HG03045 (cell line): ENCODE measurements around the gene NR6A1.

ENCODE experiments used
- ATAC-seq: cut with Tn5 transposase; IDR thresholded peaks from one replicate; pipeline ENCODE4 v1.9.1; 2021; ENCODE audit warnings: mild to moderate bottlenecking, moderate library complexity; ENCODE audit not compliant: unreplicated experiment

The NR6A1 gene

DNA sequence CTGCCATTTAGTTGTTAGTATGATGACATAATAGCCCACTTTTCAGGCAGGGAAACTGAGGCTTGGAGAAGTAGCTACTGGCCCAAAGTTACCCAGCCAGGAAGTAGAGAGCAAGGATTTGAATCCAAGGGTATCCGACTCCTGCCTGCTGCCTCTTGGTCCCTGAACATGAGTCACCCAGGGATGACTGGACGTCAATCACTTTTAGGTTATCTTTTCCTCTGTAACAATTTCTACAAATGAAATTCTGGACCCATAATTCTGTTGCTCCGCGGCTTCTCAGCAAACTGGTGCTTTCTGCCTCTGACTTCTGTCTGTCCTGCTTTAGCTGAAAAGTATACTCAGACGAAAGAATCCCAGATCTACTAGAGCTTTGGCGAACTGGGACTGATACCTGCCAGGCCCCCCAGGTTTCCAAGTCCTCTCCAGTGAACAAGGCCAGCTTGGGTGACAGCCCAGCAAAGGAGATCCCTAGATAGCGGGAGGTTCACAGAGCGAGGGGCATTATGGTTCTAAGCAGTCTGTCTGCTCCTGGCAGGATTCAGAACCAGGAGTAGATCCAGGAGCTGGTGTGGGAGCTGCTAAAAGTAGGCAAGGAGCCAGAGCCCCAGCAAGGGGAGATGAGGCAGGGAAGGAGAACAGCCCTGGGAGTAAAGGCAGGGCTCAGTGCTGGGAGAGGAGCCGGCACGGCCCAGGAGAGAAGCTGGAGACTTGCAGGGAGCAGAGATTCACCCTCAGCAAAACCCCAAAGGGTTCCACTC is 26.4 kb upstream of the NR6A1 start:
- no peak for ATAC-seq

DNA sequence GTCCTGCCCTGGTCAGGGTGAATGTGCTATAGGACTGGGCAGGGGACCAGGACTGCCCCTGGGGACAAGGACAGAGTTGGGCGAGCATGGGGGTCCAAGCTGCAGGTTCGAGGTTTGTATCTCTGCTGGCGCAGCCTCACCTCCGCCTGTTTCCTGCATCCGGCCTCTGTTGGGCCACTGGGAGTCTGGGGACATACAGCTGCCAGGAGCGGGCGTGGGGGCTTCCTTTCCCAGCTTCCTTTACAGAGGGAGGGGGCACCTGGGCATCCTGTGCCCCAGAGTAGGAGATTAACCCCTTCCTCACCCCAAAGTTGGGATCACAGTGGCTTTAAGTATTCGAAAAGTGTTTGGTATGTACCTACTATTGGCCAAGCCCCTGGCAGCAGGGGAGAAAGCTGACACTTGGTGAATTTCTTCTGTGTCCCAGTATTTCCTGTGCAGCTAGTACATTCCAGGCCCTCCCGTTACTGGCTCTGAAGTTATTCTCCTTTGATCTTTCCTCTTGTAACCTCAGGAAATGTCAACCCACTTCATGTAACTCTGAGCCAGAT is 24.8 kb upstream of the NR6A1 start:
- no peak for ATAC-seq

DNA sequence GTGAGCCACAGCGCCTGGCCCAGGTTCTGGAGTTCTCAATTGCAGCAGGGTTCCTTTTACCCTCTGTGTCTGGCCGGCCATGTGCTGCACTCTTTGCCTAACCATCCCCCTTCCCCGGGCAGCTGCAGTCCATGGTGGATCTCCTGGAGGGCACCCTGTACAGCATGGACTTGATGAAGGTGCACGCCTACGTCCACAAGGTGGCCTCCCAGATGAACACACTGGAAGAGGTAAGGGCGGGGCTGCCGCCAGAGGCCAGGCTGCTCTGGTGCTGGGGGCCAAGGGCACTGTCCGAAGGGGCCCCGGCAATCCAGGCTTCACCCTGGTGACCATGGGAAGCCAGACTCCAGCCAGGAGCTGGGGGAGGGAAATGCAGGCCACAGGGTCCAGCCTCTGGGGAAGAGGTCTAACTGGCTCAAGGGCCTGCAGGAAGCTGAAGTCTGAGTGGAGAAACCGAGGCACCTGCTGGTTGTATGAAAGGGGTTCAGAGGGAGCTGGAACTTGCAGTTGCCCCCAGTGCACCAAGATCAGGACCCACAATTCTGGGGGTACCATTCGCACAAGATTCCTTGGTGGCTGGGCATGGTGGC is 23.9 kb upstream of the NR6A1 start:
- no peak for ATAC-seq

DNA sequence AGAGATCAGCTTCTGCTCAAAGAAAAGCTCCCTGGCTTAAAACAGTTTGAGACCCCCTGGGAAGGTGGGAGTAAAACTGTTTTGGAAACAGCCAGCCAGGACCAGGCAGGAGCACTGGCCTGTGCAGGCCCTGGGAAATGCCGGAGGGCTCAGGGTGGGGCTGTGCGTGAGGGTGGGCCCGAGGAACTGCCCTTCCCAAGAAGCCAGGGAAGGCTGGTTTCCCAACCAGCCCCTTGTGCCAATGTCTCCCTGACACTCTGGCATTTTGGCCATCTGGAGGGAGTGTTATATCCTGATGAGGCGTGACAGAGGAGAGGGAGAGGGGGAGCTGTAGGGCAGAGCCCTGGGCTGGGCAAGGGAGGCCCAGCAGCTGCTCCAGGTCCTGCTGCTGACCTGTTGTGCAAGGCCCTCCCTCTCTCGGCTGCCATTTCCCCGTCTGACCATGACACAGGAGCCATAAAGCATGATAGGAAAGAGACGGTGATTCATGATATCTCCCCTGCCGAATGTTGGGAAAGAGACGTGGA is 22.0 kb upstream of the NR6A1 start:
- ATAC-seq: no peak

DNA sequence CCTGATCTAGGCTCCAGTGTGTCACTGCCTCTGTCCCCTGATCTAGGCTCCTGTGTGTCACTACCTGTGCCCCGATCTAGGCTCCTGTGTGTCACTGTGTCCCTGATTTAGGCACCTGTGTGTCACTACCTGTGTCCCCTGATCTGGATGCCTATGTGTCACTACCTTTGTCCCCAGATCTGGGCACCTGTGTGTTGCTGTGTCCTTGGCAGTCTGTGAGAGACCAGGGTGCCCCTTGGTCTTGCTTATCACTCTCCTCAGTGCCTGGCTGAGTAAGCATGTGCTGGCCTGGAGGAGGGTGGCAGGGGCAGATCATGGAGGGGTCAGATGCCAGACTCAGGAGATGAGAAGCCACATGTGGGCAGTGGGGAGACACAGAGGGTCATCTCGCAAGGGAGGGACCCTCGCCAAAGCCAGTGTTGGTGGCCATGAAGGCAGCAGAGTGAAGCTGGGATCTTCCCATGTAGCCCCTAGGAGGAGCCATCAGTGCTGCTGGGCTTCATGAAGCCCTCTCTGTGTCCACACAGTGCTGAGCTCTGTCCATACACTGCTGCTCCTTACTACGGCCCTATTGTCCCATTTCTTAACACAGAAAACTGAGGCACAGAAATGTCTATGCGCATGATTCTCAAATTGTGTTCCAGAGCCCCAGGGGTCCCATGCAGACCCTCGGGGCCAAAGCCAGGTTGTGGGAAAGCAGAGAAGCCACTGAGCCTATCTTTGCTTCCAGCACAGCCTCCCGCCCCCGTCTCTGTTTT is 21.3 kb upstream of the NR6A1 start:
- ATAC-seq: no peak

DNA sequence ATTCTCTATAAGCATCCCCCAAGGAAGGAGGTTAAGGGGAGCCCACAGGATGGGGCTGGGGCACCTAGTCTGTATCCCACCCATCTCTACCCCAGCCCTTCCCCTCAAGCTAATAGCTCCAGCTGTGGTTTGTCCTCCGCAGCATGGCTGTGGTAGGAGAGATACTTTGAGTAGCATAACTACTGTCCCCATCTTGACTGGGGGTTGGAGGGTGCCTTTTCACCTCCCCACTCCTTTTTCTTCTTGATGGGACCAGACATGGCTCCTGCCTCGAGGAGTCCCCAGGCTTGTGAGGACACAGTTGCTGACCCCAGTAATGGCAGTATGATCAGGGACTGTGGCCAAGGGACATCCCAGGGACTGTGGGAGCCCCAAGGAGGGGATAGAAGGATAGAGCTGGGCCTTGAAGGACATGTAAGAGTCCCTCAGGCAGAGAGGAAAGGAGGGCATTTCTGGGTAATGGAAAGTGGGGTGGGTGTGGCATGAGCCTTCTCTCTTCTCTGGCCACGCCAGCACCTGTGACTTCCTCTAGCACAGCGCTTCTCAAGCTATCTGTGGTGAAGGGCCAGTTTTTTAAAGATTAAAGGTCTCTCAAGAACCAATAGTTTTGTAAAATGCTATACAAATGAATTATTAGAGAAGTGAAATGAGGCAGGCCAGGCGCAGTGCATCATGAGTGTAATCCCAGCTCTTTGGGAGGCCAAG is 19.8 kb upstream of the NR6A1 start:
- ATAC-seq: no peak

DNA sequence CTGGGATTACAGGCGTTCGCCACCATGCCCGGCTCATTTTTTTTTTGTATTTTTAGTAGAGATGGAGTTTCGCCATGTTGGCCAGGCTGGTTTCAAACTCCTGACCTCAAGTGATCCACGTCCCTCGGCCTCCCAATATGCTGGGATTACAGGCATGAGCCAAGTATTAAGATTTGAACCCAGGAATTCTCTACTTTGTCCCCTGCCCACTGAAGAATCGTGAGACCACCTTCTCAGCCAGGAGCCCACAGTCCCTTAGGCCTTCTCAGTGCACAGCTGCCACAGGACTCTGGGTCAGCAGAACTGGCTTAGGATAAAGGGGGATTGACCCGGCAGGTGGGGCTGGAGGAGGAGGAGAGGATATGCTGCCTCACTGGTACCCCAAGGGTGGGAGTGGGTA is 19.2 kb upstream of the NR6A1 start:
- no peak for ATAC-seq

DNA sequence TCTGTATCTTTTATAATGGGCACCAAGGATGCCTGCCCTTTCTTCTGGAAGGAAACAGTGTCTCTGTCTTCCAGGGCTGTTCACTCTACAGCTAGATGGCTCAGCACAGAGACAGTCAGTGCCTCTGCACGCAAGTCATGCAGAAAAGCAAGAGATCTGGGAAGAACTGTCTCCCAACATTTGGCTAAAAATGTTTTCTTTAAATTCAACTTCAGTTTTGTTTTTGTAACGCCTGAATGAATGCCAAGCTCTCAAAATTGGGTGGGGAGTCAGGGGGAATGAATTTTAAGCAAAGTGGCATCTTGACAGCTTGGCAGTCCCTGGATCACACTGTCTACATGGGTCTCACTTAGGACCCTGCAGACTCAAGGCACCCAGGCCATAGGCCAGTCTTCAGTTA is 18.4 kb upstream of the NR6A1 start:
- no peak for ATAC-seq

DNA sequence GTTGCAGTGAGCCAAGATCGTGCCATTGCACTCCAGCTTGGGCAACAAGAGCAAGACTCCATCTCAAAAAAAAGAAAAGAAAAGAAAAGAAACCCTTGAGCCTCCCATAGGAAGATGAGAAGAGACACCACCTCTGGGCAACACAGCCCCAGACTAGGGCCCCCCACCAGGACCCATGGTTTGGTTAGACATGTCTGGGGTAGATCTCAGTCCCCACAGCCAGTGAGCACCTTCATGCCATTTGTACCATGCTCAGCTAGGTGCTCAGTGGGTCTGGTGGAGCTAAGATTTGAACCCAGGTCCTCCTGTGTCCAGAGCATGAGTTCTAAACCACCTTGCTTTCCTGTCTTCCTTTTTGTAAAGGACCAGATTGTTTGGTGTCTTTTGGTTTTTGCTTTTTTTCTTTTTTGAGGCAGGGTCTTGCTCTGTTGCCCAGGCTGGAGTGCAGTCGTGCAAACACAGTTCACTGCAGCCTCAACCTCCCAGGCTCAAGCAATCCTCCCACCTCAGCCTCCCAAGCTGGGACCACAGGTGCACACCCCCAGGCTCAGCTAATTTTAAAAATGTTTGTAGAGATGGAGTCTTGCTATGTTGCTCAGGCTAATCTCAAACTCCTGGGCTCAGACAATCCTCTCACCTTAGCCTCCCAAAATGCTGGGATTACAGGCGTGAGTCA is 17.6 kb upstream of the NR6A1 start:
- ATAC-seq: no peak

DNA sequence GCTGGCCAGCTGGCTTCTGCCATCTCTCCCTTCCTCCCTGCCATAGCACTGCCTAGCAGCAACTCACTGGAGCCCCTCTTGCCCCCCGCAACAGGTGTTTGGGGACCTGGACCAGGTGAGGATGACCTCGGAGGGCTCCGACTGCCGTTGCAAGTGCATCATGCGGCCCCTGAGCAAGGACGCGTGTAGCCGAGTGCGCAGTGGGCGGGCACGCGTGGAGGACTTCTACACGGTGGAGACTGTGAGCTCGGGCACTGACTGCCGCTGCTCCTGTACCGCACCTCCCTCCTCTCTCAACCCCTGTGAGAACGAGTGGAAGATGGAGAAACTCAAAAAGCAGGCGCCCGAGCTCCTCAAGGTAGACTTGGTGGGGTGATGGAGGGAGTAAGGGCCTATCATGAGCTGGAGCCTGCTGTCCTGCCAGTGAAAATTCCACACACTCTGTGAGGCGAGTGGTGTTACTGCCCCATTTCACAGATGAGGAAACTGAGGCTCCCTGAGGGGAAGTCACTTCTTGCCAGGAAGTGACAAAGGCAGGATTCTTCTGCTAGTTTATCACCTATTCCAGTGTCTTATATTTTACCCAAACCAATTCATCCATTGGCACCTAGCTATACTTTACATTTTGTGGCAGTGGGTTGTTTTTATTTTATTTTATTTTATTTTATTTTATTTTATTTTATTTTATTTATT is 15.9 kb upstream of the NR6A1 start:
- ATAC-seq: no peak

DNA sequence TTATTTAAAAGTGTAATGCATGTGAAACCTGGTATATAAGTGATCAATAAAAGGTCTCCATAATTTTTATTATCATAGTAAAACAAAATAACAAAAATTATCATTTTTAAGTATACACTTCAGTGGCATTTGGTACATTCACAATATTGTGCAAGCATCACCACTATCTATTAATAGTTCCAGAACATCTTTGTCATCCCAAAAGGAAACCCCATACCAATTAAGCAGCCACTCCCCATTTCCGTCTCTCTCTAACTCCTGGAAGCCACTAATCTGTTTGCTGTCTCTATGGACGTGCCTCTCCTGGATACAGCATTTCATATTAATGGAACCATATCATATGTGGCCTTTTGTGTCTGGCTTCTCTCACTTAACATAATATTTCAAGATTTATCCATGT is 13.4 kb upstream of the NR6A1 start:
- ATAC-seq: no peak

DNA sequence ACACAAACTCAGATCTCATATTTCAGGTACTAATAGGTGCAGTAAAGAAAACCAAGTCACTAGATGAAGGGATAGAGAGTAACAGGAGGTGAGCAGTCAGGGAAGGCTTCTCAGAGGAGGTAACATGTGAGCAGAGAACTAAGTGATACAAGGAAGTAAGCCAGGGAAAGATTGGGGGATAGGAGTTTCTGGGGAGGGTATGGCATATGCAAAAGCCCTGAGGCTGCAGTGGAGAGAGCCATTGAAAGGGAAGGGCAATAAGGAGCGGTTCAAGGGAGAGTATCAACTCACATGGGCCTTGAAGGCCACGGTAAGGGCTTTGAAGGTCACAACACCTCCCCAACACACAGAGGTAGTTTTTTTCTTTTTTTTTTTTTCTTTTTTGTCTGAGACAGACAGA is 12.7 kb upstream of the NR6A1 start:
- ATAC-seq: no peak

DNA sequence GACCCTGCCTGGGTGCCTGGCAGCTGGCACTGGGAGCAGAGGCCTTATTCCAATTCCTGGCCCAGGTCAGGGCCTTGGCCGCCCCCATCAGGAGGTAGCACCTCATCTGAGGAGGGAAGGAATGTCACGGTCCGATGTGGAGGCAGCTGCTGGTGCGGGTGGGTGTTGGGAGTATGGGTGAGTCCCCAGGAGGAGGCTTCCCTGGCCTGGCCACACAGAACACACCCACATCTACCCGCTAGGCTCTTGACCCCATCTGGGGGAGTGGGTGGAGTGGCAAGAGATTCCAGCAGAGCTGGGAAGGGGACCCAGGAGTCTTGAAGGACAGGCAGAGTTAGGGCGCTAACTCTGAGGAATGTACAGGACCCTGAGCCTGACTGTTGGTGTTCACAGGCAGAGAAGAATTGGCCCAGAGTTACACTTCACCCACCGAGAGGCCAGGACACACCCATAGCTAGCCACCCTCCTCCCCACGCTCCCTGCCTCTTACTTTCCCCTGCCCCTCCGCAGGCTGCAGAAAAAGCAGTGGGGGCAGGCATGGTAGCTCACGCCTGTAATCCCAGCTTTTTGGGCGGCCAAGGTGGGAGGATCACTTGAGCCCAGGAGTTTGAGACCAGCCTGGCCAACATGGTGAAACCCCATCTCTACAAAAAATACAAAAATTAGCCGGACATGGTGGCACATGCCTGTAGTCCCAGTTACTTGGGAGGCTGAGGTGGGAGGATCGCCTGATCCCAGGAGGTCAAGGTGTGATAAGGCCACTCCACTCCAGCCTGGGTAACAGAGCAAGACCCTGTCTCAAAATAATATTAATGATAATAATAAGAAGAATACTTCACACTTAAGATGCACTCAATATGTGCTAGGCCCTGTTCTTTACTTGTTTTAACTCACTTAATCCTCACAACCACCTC is 11.8 kb upstream of the NR6A1 start:
- no peak for ATAC-seq

DNA sequence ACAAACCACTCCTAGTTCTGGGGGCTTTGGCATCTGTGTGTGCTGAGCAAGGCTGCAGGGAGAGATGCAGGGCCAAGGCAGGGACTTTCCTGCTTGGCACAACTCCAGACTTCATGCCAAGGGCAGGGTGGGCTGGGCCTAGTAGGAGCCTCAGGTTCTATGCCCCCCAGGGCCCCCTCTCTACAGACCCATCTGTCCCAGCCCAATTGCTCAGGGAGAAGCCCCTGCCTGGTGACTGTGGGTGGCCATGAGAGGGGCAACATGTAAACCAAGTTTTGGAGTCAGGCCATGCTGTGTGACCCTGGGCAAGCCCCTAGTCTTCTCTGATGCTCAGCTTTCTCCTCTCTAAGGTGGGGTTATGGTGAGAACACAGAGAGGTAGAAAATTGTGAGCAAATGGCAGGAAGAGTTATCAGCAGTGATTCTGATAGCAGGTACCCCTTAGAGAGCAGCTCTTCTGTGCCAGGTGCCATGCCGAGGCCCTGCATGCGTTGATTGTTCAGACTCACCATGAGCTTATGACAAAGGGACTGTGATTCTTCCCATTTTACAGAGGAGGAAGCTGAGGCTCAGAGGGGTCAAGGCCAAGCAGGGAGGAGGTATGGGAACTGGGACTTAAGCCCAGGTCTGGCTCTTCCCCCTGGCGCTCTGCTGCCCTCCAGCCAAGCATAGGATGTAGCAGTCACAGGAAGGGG is 11.0 kb upstream of the NR6A1 start:
- no peak for ATAC-seq

DNA sequence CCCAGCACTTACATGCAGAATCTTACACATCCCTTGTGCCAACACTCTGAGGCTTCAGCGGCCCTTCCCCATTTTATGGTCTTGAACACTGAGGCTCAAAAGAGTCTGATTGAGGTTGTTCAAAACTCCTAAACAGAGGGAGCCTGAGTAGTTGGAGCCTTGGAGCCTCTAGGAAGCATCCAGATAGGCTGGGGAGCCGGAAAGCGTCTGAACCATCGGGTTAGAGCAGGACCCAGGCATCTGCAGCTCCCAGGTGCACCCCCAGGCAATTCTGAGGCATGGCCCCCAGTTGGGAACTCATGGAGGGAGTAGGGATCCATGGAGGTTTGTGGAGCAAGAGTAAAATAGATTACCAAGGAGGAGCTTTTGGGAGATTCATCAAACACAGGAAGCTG is 9.6 kb upstream of the NR6A1 start:
- ATAC-seq: no peak

DNA sequence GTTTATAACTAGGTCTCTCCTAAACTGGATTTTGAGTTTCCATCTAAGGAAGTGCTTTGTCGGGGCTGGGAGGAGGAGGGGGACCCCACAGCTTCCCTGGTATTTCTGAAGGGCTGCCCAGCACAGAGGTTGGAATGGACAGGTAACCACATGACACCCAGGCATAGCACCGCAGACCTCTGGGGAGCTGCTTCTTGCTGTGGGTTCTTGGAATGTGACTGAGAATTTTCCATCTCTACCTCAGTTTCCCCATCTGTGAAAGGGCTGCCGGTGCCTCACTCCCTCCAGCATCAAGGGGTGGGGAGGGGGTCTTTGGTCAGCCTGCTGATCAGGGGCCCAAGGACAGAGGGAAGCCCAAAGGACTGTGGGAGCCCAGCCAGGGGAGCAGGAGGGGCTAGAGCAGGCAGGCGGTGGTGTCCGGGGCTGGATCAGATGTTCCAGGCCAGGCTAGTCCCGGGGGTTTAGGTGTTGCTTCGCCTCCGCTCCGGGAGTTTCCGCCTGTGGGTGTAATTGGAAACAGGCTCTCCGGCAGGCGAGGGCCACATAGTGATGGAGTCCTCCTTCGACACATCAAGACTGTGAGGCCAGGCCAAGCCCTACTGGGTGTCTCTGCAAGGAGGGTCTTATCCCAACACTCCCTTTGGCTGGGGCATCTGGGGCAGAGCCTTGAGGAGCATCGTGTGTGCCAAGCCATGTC is 9.1 kb upstream of the NR6A1 start:
- no peak for ATAC-seq

DNA sequence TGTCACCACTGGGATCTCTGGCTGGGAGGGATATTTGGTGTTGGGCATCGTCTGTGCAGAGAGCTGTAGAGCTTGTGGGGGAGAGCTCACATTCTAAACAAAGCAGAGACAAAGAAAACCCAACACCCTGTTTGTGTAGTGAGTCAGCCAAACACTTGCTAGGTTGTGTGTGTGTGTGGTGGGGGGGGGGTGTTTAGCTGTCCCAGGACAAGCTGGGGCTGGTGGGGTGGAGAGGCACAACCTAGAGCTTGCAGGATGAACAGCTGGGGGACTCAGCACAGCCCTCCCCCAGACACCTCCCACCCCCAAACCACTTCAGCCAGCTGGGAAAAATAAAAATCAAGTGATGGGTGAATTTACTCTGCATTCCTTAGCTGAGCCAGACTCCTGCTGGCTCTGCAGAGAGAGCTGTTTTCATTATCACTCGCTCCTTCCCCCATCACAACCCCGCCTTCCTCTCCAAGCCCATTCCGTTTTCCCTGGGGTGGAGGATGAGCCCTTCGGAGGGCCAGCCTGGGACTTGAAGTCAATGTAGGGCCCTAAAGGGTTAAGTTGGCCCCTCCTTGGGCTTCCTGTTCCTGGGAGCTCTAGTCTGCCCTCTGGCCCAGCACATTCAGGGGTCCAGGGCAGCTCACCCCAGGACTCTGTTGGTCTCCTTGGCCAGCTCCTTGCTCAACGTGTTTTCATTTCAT is 8.4 kb upstream of the NR6A1 start:
- no peak for ATAC-seq
